PC-3 (cell line): Measurements from ENCODE around the gene CKAP5.

Source experiments
- CTCF ChIP-seq: fragments of 300-600 bp; sonication (generic); conservative IDR thresholded peaks from 2 replicates; pipeline ENCODE4 v1.5.1; 2017; ENCODE audit warnings: antibody characterized with exemption, low read depth, mild to moderate bottlenecking, low read length
- EZH2 ChIP-seq: fragments of 300-600 bp; sonication (generic); IDR thresholded peaks from one replicate; pipeline ENCODE4 v1.6.1; 2017; ENCODE audit warnings: antibody characterized with exemption, mild to moderate bottlenecking, low read length; ENCODE audit not compliant: unreplicated experiment

GRCh38 chr11:46849631-46850030 is 3.6 kb upstream of the CKAP5 start:
- no peak for TF ChIP-seq EZH2
- TF ChIP-seq CTCF = no peak
